HepG2 (cell line): ENCODE measurements around the gene VEGFA. TPM values are rescaled to one million over a fixed set of nuclear protein-coding genes. Genes with fewer than 3 reads are reported as not detected.
A peak's percentile ranks its signal among the peaks of the same experiment; 100 is the strongest.

Experiments used
- ATF7 ChIP-seq, 2 experiments: fragments of 450-650 bp in 1 of 2; sonication (generic) in 1 of 2; formaldehyde crosslinking in 1 of 2; IDR thresholded peaks; 2 replicates each; pipeline versions ENCODE4 v1.4.0 to v1.6.1; 2016 to 2020; ENCODE audit warnings: antibody characterized with exemption in 1 of 2, mild to moderate bottlenecking in 1 of 2, missing genetic modification reagents in 1 of 2
- BCLAF1 ChIP-seq: fragments of 450-650 bp; IDR thresholded peaks from 2 replicates; pipeline ENCODE4 v1.6.1; 2017; ENCODE audit warnings: mild to moderate bottlenecking
- GRHL1 ChIP-seq: sonication (generic); formaldehyde crosslinking; conservative IDR thresholded peaks from 2 replicates; pipeline ENCODE4 v1.8.0; 2022; ENCODE audit warnings: missing genetic modification reagents
- LBX2 ChIP-seq: sonication (generic); formaldehyde crosslinking; IDR thresholded peaks from 2 replicates; pipeline ENCODE4 v1.5.0; 2020; ENCODE audit warnings: missing genetic modification reagents, mild to moderate bottlenecking, borderline replicate concordance
- MXD3 ChIP-seq: IDR thresholded peaks from 2 replicates; pipeline ENCODE4 v1.6.1; 2016; ENCODE audit warnings: mild to moderate bottlenecking, missing biosample characterization, missing genetic modification reagents
- RFX5 ChIP-seq: IDR thresholded peaks from 2 replicates; pipeline ENCODE4 v1.6.1; 2011; ENCODE audit warnings: low read depth, low read length, improper control_type of control experiment
- TFE3 ChIP-seq: IDR thresholded peaks from 2 replicates; pipeline ENCODE4 v1.6.1; 2016
- UBTF ChIP-seq: sonication (generic); formaldehyde crosslinking; IDR thresholded peaks from 2 replicates; pipeline ENCODE4 v1.4.0; 2020; ENCODE audit warnings: mild to moderate bottlenecking, missing genetic modification reagents
- ZFP41 ChIP-seq: sonication (generic); formaldehyde crosslinking; IDR thresholded peaks from 2 replicates; pipeline ENCODE4 v1.4.0; 2020; ENCODE audit warnings: mild to moderate bottlenecking, missing genetic modification reagents, borderline replicate concordance
- ZKSCAN1 ChIP-seq: fragments of 150-350 bp; IDR thresholded peaks from 2 replicates; pipeline ENCODE4 v1.6.1; 2014; ENCODE audit warnings: low read length
- ZNF253 ChIP-seq: sonication (generic); formaldehyde crosslinking; IDR thresholded peaks from 2 replicates; pipeline ENCODE4 v1.8.0; 2022; ENCODE audit warnings: mild to moderate bottlenecking, missing genetic modification reagents, borderline replicate concordance
- ZNF281 ChIP-seq: sonication (generic); formaldehyde crosslinking; IDR thresholded peaks from 2 replicates; pipeline ENCODE4 v1.4.0; 2020; ENCODE audit warnings: missing genetic modification reagents, borderline replicate concordance
- ZNF3 ChIP-seq: IDR thresholded peaks from 2 replicates; pipeline ENCODE4 v1.7.0; 2017; ENCODE audit warnings: inconsistent platforms
- ZNF33B ChIP-seq: sonication (generic); formaldehyde crosslinking; IDR thresholded peaks from 2 replicates; pipeline ENCODE4 v1.5.1; 2020; ENCODE audit warnings: mild to moderate bottlenecking, missing genetic modification reagents
- polyA plus RNA-seq, 8 experiments: library from polyadenylated mRNA; depleted of rRNA in 3 of 8; stranded (reverse) in 7 of 8; unstranded in 1 of 8; fragments of >200 nt; fragmentation: Illumina TruSeq in 4 of 8; extraction: Trizol in 4 of 8; gene quantifications; 2 replicates each; pipeline versions ENCODE4 v1.2.1 to v1.2.3, GENCODE V29; 2011 to 2016; ENCODE audit warnings: low read depth in 4 of 8, missing spikeins in 1 of 8, mixed read lengths in 1 of 8; ENCODE audit not compliant: insufficient read depth in 1 of 8
- total RNA-seq, 5 experiments: library from RNA; depleted of rRNA; stranded (reverse); fragments of >200 nt; fragmentation: Illumina TruSeq; extraction: Trizol; gene quantifications; 2 replicates each; pipeline ENCODE4 v1.2.3, GENCODE V29; 2016; ENCODE audit warnings: low read depth in 1 of 5

VEGFA gene
- total and polyA plus RNA-seq, 2 of the 13 experiments (the other 11 are each of a cell fraction or from before 2014, with no cell fraction given) = 68.1 to 629 TPM

- no peak for TF ChIP-seq UBTF (CRISPR knock-in tag)
- 0 out of 2 replicates have a peak, but pooled peaks have one; percentile 22 for TF ChIP-seq ZNF3 (CRISPR knock-in tag)
- TF ChIP-seq MXD3 (CRISPR knock-in tag) = no peak
- TF ChIP-seq ZFP41 (CRISPR knock-in tag) = no peak
- TF ChIP-seq ZNF281 (CRISPR knock-in tag) = no peak
- no peak for TF ChIP-seq LBX2
- no peak for TF ChIP-seq GRHL1 (CRISPR knock-in tag)
- TF ChIP-seq ATF7 (IDR thresholded peaks at IDR 0.05) = no peak
- no peak for TF ChIP-seq ATF7 (CRISPR knock-in tag; IDR thresholded peaks at IDR 0.05)
- TF ChIP-seq BCLAF1 = no peak
- no peak for TF ChIP-seq ZNF33B
- no peak; the same call in 1 of the 2 replicates for TF ChIP-seq RFX5
- TF ChIP-seq TFE3 (CRISPR knock-in tag) = 0 out of 2 replicates have a peak, but pooled peaks have one; percentile 29
- TF ChIP-seq ZKSCAN1 = no peak
- no peak for TF ChIP-seq ZNF253
These were observed 3.3 kb downstream of the VEGFA start (continued) for GRCh38 chr6:43773050-43773979.
